HEK293 (cell line): ENCODE data around the gene OR11G2.

Source experiments
- CTCF ChIP-seq: fragments of 450-650 bp; formaldehyde crosslinking; IDR thresholded peaks from 2 replicates; pipeline ENCODE4 v1.5.1; 2016; ENCODE audit warnings: missing biosample characterization, missing genetic modification characterization
- GLIS1 ChIP-seq: fragments of 450-650 bp; formaldehyde crosslinking; IDR thresholded peaks from 2 replicates; pipeline ENCODE4 v1.5.1; 2016; ENCODE audit warnings: missing biosample characterization, missing genetic modification characterization
- PRDM4 ChIP-seq: fragments of 450-650 bp; formaldehyde crosslinking; IDR thresholded peaks from 2 replicates; pipeline ENCODE4 v1.5.1; 2017; ENCODE audit warnings: missing biosample characterization, missing genetic modification characterization
- YY1 ChIP-seq: fragments of 450-650 bp; formaldehyde crosslinking; IDR thresholded peaks from 2 replicates; pipeline ENCODE4 v1.5.1; 2018; ENCODE audit warnings: missing biosample characterization, missing genetic modification characterization
- ZNF146 ChIP-seq: fragments of 450-650 bp; formaldehyde crosslinking; IDR thresholded peaks from 2 replicates; pipeline ENCODE4 v1.5.1; 2016; ENCODE audit warnings: missing biosample characterization, missing genetic modification characterization
- ZNF488 ChIP-seq: fragments of 450-650 bp; formaldehyde crosslinking; IDR thresholded peaks from 2 replicates; pipeline ENCODE4 v1.5.1; 2016; ENCODE audit warnings: missing biosample characterization, missing genetic modification characterization
- ZNF660 ChIP-seq: fragments of 450-650 bp; IDR thresholded peaks from 2 replicates; pipeline ENCODE4 v1.5.1; 2018; ENCODE audit warnings: missing biosample characterization, mild to moderate bottlenecking, missing genetic modification characterization

GRCh38 chr14:20176330-20176729 is 14.4 kb upstream of the OR11G2 start:
- TF ChIP-seq ZNF146 (tag by site-specific recombination) (no peak), CTCF (tag by site-specific recombination) (no peak), YY1 (tag by site-specific recombination) (no peak), ZNF660 (no peak), ZNF488 (tag by site-specific recombination) (no peak), GLIS1 (tag by site-specific recombination) (no peak), PRDM4 (no peak)
